ENCODE data around the gene KIF1C. TPM values are rescaled to one million over a fixed set of nuclear protein-coding genes. Genes with fewer than 3 reads are reported as not detected.

Gene KIF1C
- total RNA-seq, 1 experiment from 2014 or later, result 85.6 TPM

- no peaks in the 10 kb centered on the region; a peak in 1 of 5 replicates for H3K9me3 Mint-ChIP-seq
- Histone ChIP-seq H2BK120ac (ENCODE audit: low read depth, low read length, poor library complexity, severe bottlenecking) (no peak overlapping the region), H2BK20ac (ENCODE audit: low read depth, low read length, poor library complexity, severe bottlenecking) (no peak overlapping the region), H3K4me2 (ENCODE audit: insufficient read depth, insufficient read length, low read length) (no peak overlapping the region), H2BK12ac (ENCODE audit: insufficient read length, low read depth, low read length) (no peak overlapping the region), H2BK15ac (ENCODE audit: low read depth, low read length) (no peak overlapping the region), H3K23me2 (ENCODE audit: insufficient read length, low read depth, low read length, poor library complexity, severe bottlenecking) (no peaks in the 10 kb centered on the region), H3K9me3 (ENCODE audit: control insufficient read depth, low read depth, low read length) (no peaks in the 10 kb centered on the region), H4K20me1 (ENCODE audit: control insufficient read depth, insufficient read depth, insufficient read length) (no peaks in the 10 kb centered on the region), H3K4me1 (ENCODE audit: insufficient read depth, low read length) (no peaks in the 10 kb centered on the region), H3T11ph (ENCODE audit: low read length) (no peak overlapping the region), H3K79me1 (ENCODE audit: insufficient read depth, low read depth, low read length, poor library complexity, severe bottlenecking) (no peaks in the 10 kb centered on the region), H3K79me2 (ENCODE audit: insufficient read depth, low read length) (no peaks in the 10 kb centered on the region), H4K8ac (replicated peaks; ENCODE audit: insufficient read length, low read depth, low read length) (no peak overlapping the region), H2AFZ (ENCODE audit: low read length) (no peak overlapping the region), H3K27me3 (ENCODE audit: insufficient read depth, low read length) (no peaks in the 10 kb centered on the region), H2BK5ac (ENCODE audit: insufficient read length, low read length) (no peak overlapping the region), H2AK5ac (ENCODE audit: insufficient read length, low read length) (no peak overlapping the region), H3K4ac (ENCODE audit: low read depth, low read length) (no peak overlapping the region), H4K5ac (ENCODE audit: insufficient read length, low read depth, low read length) (no peak overlapping the region), H3K18ac (ENCODE audit: insufficient read length, low read depth, low read length) (no peak overlapping the region), H3K23ac (ENCODE audit: insufficient read length, low read depth, low read length) (no peak overlapping the region), H3K9ac (ENCODE audit: extremely low read depth, insufficient read length, low read length) (no peak overlapping the region), H4K91ac (ENCODE audit: insufficient read length, low read depth, low read length) (no peak overlapping the region), H3K56ac (ENCODE audit: insufficient read length, low read depth, low read length) (no peak overlapping the region), H3K14ac (ENCODE audit: insufficient read depth, low read length) (no peak overlapping the region), H3K27ac (ENCODE audit: insufficient read length, low read depth, low read length) (no peak overlapping the region)
- H3K4me3 Mint-ChIP-seq, result no peak overlapping the region
- DNase-seq, result no peak
- H3K27ac Mint-ChIP-seq, result no peak overlapping the region
- H3K27me3 Mint-ChIP-seq (ENCODE audit: low read depth), result peaks cover 9% of the 10 kb centered on the region
- peaks cover 0 to 3% of the 10 kb centered on the region in 2 experiments; a peak in 1 of 4 replicates for H3K4me1 Mint-ChIP-seq
- H3K36me3 Mint-ChIP-seq (ENCODE audit: insufficient read depth in 1 of 3, low read depth in 3 of 3), result no peaks in the 10 kb centered on the region; a peak in 1 of 7 replicates
- WGBS (ENCODE audit: extremely low coverage, insufficient read length, low lambda C conversion rate), result no CpG with 5 or more reads among the region's 5 CpGs
- TF ChIP-seq CTCF (conservative IDR thresholded peaks at IDR 0.05), result no peak
Measured at GRCh38 chr17:5044630-5045029, 46.9 kb downstream of the KIF1C start.

Measured in H9 (cell line).